EL (cell line): Measurements from ENCODE around the gene MROH9.

Experiments used
- DNase-seq: peaks from one replicate; pipeline ENCODE4 v3.0.0-alpha.2; 2016

Gene MROH9

DNA sequence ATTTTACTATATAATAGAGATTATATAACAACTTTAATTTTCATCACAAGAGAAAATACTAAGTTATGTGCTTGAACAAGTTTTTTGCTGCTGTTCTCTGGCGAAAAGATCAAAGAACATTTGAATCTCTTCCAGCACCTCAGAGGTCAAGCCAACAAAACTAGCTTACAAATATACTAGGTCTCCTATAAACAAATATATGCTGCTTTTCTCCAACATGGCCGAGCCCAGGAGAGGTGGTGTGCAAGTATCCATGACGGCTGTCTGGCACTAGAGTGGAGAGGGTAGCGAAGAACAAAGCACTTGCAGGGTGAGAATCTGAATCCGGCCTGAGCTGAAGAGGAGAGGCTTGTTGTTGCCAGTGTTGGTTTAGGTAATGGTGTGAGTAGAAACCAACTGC lies 147.9 kb downstream of the MROH9 start:
- DNase-seq, result no peak

DNA sequence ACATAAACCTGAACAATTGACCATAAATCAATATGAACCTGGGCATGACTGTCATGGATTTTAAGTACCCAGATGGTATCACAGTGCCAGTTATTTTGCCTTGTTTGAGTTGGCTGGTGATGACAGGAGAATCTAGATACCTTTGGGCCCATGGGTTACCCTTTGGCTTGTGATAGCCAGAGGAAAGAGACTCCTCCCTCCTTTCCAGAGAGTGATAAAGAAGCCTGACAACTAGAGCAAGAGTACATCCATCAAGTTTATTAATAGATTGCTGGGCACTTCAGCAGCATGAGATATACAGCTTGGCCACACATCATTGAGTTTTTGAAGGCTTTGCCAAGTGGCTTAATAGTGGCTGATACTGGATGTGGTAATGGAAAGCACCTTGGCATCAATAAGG lies 148.8 kb downstream of the MROH9 start:
- DNase-seq, result no peak

DNA sequence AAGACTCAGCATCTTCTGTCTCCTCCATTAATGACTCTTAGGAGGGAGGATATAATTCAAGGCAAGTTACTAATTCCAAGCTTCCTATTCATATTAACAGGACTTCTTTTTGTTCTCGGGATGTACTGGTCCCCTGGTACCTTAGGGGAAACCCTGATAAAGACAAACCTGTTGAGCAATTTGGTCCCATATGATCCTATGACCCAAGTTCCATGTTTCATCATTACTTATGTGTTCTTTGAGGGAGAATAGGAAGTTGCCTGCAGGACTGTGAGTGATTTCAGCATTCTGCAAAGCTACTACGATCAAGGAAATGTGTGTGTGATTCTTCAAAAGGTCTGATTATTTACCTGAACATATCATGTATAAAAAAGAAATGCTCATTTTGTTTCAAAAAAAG lies 149.5 kb downstream of the MROH9 start:
- DNase-seq, result no peak

DNA sequence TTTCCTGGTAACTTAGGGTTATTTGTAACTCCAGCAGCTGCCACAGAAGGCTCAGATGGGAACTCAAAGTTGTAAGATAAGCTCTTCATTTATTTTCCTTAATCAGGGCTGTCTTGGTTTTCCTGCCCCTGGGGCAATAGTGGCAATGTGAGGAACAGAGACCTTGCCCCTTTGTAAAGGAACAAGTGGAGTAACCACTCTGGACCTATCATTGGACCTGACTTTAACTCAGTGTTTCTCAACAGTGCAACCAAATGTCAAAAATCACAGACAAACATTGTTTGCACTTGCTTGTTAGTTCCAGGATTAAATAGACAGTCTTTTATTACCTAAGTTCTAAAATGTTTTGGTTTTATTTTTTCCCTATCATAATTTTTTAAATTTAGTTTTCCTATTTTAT lies 152.6 kb downstream of the MROH9 start:
- no peak for DNase-seq

DNA sequence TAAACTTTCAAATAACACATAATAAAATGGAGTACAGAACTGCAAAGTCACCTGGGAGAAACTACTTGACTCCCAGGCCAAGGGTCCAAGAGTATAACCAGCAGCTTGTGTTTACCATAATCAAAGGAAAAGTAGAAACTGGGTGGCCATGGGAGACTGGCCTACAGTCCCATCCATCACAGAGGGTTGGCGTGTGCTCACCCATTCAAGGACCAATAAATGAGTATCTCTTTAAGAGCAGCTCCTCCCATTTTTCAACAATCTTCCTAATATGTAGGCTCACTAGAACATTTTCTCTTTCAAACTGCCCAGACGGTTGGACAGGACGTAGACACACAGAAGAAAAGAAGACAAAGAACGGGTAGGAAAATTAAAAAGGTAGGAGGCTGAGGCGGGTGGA lies 155.3 kb downstream of the MROH9 start, which contains the start of gene FMO3:
FMO3 (plus strand) TSS at position 302 of the 400 bp plus-strand sequence. CDS start 1,754 bp downstream, outside the sequence.
- DNase-seq, result no peak

DNA sequence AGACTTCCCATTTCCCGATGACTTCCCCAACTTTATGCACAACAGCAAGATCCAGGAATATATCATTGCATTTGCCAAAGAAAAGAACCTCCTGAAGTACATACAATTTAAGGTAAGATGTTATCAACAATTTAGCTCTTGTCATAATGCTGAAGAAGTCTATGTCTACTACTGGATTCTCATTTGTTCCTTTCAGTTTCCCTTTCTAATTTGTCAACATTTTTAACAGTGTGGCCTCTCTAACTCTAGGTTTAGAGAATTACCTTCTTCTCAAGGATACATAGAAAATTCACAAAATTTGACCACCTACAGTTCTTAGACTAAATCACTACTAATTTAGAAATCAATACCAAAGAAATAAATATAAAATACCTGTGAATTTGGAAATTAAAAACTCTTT lies 168.5 kb downstream of the MROH9 start:
- no peak for DNase-seq

DNA sequence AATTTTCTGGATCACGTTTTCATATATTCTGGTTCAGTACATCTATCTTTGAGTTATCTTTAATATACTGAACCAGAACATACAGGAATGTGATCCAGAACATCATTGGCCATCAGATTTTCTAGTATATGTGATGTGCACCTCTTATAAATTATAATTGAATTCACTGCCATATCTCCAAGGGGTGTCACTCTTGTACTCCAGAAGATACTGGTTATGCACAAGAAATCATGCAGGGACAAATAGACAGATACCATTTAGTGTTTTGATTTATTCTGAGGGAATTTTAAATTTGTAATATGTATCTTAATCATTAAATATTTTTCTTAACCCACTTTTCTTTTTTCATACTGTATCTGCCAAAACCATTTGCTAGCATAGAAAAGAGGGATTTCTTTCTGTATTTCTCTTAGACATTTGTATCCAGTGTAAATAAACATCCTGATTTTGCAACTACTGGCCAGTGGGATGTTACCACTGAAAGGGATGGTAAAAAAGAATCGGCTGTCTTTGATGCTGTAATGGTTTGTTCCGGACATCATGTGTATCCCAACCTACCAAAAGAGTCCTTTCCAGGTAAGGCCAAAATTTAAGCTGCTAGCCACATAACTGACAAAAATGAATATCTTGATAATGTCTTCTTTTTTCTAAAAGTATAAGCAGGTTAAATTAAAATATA lies 172.1 kb downstream of the MROH9 start:
- DNase-seq, result no peak

DNA sequence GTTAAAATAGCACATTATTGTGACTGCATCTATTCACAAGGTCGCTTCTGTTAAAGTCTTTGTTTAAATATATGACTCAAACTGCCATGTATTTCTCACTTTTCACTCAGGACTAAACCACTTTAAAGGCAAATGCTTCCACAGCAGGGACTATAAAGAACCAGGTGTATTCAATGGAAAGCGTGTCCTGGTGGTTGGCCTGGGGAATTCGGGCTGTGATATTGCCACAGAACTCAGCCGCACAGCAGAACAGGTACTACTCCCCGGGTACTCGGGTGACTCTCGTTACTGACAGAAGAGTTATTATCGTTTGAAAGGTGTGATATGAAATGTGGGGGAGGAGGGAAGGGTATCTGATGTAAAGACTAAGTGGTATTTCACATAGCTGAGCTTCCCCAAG lies 172.6 kb downstream of the MROH9 start:
- no peak for DNase-seq

DNA sequence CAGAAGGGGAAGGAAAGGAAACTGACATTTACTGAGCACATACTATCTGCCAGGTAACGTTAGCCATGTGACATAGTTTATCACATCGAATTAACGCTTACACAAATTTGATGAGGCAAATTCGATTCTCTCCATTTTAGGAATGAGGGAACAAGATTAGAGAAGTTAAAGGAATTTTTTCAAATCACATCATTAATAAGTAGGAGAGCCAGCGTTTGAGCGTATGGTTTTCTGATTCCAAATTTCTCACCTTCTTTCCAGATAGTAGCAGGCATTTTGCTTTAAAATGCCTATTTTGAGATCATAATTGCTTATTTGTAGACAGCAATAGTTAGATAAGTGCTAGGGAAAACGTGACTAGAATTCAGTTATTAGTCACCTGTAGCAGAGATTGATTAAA lies 174.6 kb downstream of the MROH9 start:
- DNase-seq, result no peak

DNA sequence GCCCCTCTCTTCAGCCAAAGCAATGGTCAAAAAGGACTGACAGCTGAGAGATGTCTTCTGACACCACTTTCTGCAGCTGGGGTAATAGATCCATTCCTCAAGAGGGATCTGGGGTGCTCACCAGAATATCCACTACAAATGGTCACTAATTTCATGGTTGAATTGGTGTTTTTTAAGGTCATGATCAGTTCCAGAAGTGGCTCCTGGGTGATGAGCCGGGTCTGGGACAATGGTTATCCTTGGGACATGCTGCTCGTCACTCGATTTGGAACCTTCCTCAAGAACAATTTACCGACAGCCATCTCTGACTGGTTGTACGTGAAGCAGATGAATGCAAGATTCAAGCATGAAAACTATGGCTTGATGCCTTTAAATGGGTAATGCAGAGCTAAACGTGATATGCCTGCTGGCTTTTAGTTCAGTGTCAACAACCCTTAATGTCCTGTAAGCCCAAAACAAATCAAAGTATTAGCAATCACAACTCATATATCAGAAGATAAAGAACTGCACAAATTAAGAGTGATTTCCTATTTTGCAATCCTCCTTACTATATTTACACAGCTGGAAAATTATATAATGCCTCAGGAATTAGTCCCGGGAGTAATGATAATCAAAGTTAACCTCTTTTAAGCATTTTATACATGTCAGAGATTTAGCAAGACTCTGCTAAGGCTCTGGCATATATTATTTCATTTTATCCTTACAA lies 175.4 kb downstream of the MROH9 start:
- DNase-seq, result peak; percentile 23

DNA sequence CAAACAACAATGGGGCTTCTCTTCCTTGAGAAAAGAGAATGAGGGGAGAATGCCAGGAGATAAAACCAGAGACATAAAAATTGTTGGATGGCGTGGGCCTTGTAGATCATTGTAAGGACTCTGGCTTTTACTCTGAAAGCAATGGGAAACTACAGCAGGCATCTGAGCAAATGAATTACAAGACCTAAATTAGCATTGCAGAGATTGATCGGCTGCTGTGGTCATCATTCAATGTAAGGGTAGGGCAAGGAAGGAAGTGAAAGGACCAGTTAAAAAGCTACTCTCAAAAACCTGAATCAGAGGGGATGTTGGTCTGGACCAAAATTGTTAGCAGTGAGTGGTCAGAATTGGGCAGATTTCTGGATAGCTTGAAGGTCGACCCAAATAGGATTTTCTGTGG lies 176.8 kb downstream of the MROH9 start:
- no peak for DNase-seq

DNA sequence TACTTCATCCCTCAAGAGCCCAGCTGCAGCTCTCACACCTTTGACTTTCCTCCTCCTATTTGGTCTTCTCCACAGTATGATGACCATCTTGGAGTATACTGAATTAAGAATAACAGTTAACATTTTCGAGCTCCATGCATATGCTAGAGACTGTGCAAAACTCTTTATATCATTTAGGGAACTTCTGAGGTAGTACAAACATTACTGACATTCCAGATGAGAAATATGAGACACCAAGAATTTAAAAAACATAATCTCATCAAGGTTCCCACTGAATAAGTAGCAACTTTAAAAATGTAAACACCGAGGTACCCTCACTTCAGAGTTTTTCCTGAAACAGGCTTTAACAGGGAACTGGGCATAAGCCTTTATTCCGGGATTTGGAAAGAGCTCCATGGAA lies 178.0 kb downstream of the MROH9 start:
- no peak for DNase-seq
